HuH-7.5 (cell line): ENCODE data around the gene MT1M.
A peak's percentile ranks its signal among the peaks of the same experiment; 100 is the strongest.
"Not testable (repeated sequence)": the region's sequence is repeated elsewhere in the genome, so short reads cannot be mapped to it uniquely, and the experiment has no call there.

Experiments
- DNase-seq: peaks from one replicate; pipeline ENCODE4 v3.0.0; 2011; ENCODE audit warnings: low spot score

Gene MT1M

DNA sequence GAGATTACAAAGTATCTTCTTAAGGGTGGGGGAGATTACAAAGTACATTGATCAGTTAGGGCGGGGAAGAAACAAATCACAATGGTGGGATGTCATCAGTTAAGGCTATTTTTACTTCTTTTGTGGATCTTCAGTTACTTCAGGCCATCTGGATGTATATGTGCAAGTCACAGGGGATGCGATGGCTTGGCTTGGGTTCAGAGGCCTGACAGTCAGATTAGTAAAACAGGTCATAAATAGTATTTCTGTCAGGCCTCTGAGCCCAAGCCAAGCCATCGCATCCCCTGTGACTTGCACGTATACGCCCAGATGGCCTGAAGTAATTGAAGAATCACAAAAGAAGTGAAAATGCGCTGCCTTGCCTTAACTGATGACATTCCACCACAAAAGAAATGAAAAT, 42.1 kb downstream of the MT1M start:
- DNase-seq = not testable (repeated sequence)

DNA sequence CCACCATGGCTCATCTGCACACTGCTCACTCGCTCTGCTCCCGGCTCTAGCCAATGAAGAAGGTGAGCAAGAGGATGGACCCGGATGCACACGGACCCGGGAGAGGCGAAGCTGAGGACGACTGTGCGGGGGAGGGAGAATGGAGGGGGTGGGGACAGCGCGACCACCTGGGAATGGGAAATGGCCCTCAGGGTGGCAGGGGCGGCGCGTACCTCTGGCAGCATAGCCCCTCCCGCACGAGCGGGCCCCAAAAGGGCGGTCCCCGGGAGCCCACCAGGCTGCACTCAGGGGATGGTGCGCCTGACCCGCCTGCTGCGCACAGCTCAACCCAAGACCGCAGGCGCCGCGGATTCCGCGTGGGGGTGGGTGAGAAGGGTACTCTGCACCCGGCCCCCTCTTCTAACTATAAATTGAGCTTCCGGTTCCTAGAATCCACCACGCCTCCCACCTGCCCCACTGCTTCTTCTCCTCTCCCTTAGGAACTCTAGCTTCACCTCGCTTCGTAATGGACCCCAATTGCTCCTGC, 43.3 kb downstream of the MT1M start:
- DNase-seq = no peak

DNA sequence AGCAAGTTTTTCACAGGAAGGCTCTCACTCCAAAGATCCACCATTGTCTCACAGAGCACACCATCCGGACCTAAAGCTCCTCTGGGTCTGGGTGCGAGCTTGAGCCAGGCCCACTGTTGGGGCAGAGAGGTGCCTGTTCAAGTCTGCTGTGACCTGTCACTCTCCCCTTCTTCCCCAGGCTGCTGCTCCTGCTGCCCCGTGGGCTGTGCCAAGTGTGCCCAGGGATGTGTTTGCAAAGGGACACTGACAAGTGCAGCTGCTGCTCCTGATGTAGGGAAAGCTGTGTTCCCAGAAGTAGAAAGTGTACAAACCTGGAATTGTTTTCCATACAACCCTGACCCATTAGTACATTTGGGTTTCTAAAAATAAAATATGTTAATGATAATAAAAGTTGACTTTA, 45.0 kb downstream of the MT1M start:
- DNase-seq = no peak

DNA sequence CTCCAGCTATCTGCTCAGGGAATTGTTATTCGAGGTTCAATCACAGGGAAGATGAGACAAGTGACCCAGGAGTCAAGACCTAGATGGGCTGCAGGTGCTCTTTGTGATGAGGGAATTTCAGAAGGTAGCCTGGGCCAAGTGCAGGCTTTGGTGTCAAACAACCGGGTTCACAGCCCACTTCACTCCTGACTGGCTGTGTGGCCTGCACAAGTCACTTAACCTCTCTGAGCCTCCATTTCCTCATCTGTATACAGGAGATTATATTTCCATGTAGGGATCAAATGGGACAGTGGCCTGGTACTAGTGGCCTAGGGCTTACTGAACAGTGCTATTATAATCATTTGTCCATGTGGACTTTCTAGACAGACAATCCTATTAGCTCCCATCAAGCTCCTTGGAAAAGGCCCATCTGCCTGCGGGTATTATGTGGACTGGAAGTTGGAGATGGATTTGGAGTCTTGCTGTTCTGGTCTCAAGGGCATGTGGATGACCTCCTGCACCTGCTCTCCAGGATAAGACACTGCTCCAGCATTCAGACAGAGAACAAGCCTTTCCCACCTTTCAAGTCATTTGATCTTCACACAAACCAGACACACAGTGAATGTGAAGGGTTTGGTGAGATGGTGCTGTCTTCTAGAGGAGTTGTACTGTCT, 46.7 kb downstream of the MT1M start:
- no peak for DNase-seq

DNA sequence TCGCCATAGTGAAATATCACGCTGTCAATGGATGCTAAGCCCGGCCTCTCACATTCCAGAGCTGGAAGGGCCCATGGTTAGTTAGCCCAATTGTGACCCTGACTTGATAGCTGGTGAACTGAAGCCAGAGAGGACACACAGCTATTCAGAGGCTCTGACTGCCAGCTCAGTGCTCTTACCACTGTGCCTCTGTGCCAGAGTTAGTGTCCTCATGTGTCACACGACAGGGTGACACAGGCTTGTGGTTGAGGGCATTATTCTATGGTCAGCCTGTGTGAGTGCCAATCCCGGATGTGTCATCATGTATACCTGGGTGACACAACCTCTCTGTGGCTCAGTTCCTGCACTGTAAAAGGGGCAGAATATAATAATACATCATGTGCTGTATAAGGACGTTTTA, 47.4 kb downstream of the MT1M start:
- DNase-seq = no peak

DNA sequence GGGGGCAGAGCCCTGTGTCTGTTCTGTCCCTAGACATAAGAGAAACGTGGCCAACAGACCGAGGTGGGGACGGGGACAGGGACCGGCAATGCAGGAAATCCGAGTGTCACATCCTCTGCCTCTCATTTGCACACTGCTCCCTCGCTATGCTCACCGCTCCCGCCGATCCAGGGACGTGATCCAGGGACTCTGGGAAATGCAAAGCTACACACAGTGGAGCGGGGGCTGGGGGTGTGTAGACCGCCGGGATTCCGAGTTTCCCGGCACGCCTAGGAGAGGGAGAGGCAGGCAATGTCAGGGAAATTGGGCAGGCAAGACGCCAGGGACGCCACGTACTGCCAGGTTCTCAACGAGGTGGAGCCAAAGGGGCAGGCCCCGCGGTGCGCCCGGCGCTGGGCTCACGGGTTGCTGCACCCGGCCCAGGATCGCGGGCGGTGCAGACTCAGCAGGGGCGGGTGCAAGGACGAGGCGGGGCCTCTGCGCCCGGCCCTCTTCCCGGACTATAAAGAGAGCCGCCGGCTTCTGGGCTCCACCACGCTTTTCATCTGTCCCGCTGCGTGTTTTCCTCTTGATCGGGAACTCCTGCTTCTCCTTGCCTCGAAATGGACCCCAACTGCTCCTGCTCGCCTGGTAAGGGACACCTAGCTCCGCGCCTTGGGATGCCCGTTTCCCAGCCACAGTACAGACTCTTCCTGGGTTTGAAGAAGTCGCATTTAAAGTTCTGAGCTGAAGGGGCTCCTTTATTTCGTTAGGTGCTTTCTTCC, 49.7 kb downstream of the MT1M start, which contains the start of gene MT1X:
Gene MT1X (plus strand): TSS at position 532 of the 764 bp plus-strand sequence. CDS start 71 bp downstream, at position 603.
- DNase-seq = peak; percentile 72

DNA sequence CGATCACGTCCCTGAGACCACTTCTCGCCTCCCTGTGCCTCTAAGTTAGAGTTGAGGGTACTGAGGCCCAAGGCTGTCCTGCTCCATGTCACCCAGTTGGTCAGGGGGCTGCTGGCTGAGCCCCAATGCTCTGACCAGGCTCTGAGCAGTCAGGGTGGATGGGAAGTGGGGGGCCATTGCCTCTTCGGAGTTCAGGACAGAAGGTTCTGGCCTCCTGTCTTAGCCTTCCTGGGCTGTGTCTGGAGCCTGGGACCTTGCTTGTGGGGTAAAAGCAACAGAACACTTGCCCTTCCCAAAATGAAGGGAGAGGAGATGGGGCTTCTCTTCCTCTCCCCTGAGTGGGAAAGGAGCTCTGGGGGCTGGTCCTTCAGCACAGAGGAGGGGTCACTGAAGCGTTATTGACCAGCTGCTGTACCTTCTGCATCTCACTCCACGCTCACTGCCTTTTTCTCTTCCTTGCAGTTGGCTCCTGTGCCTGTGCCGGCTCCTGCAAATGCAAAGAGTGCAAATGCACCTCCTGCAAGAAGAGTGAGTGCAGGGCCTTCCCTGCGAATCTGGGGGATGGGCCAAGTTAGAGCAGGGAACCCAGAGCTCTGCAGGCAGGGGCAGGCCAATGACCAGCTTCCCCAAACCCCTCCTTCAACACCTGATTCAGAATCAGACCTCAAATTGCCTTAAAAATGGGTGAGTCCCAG, 50.4 kb downstream of the MT1M start:
- no peak for DNase-seq
